ENCODE measurements around the gene CEP131. TPM values are rescaled to one million over a fixed set of nuclear protein-coding genes. Genes with fewer than 3 reads are reported as not detected.

CEP131 gene
- total RNA-seq, 2 donors from 2014 or later = 23.2 to 28.0 TPM

DNA sequence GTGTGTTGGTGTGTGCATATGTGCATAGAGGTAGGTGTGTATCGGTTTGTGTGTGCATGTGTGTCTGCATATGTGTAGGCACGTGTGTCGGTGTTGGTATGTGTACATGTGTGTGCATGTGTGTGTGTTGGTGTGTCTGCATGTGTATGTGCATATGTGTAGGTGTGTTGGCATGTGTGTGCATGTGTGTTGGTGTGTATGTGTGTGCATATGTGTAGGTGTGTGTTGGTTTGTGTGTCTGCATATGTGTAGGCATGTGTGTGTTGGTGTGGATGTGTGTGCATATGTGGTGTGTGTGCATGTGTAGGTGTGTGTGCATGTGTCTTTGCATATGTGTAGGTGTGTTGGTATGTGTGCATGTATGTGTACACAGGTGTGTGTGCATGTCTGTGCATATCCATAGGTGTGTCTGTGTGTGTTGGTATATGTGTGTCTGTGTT lies 52.9 kb downstream of the CEP131 start:
- H3K27ac Mint-ChIP-seq = no peak overlapping the region
- no peaks in the 10 kb centered on the region for H3K36me3 ChIP-seq (ENCODE audit: control insufficient read depth, insufficient read depth, low read length)
- H3K4me3 ChIP-seq (ENCODE audit: low read length) = no peak overlapping the region
- peaks cover 3% of the 10 kb centered on the region for H3K27me3 Mint-ChIP-seq (ENCODE audit: insufficient read depth)
- no peaks in the 10 kb centered on the region for H3K4me1 ChIP-seq (ENCODE audit: control insufficient read depth, insufficient read depth, low read length)
- no peaks in the 10 kb centered on the region for H3K36me3 Mint-ChIP-seq (ENCODE audit: low read depth)
- H3K4me3 Mint-ChIP-seq = no peak overlapping the region
- H3K9me3 ChIP-seq (ENCODE audit: control insufficient read depth, low read length) = no peaks in the 10 kb centered on the region
- H3K9me3 Mint-ChIP-seq = no peaks in the 10 kb centered on the region
- no peak overlapping the region for H3K27ac ChIP-seq (ENCODE audit: low read depth, low read length)
- TF ChIP-seq, protein P1, sequence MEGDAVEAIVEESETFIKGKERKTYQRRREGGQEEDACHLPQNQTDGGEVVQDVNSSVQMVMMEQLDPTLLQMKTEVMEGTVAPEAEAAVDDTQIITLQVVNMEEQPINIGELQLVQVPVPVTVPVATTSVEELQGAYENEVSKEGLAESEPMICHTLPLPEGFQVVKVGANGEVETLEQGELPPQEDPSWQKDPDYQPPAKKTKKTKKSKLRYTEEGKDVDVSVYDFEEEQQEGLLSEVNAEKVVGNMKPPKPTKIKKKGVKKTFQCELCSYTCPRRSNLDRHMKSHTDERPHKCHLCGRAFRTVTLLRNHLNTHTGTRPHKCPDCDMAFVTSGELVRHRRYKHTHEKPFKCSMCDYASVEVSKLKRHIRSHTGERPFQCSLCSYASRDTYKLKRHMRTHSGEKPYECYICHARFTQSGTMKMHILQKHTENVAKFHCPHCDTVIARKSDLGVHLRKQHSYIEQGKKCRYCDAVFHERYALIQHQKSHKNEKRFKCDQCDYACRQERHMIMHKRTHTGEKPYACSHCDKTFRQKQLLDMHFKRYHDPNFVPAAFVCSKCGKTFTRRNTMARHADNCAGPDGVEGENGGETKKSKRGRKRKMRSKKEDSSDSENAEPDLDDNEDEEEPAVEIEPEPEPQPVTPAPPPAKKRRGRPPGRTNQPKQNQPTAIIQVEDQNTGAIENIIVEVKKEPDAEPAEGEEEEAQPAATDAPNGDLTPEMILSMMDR (conservative IDR thresholded peaks at IDR 0.05) = no peak
- 85% methylated on average over 3 of the region's 3 CpGs; no CpG with 5 or more reads in 1 of the 2 experiments for WGBS, 2 experiments (ENCODE audit: insufficient coverage in 1 of 2, insufficient read length in 1 of 2)
- peaks cover 6% of the 10 kb centered on the region for H3K27me3 ChIP-seq (ENCODE audit: control insufficient read depth, insufficient read depth, low read length, poor library complexity, severe bottlenecking)
- no peak overlapping the region for H3K9ac ChIP-seq (ENCODE audit: extremely low read depth, low read length, poor library complexity, severe bottlenecking)
- DNase-seq = no peak
- no peaks in the 10 kb centered on the region for H3K4me1 Mint-ChIP-seq

DNA sequence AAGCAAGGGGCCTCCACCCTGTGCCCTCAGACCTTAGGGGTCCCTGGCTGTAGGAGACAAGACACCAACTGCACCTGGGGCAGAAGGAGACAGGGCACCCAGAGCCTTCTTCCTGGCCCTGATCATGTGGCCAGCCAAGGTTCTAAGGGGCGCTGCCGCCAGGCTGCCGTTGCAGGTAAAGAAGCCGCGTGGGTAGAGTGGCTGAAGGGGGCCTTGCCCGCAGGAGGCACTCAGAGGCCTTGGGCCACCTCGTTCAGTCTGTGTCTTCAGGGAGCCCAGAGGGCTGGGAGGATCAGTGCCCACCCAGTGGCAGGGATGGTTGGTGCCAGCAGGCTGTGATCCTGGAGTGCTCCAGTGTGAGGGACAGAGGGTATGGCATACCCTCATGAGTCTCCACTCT lies 55.1 kb downstream of the CEP131 start:
- H3K4me3 Mint-ChIP-seq = peak overlapping the region; percentile 25
- H3K27ac ChIP-seq (ENCODE audit: low read depth, low read length) = no peak overlapping the region
- WGBS, 2 experiments (ENCODE audit: insufficient coverage in 1 of 2, insufficient read length in 1 of 2) = 93 to 94% methylated on average over 7 of the region's 7 CpGs

GRCh38 chr17:81167194-81167524 lies 55.6 kb downstream of the CEP131 start:
- Mint-ChIP-seq H3K27ac (no peak overlapping the region), H3K36me3 (ENCODE audit: low read depth) (no peaks in the 10 kb centered on the region), H3K9me3 (no peaks in the 10 kb centered on the region), H3K4me1 (no peaks in the 10 kb centered on the region), H3K27me3 (ENCODE audit: insufficient read depth) (peaks cover 5% of the 10 kb centered on the region), H3K4me3 (peak overlapping the region; percentile 25)
- Histone ChIP-seq H3K27me3 (ENCODE audit: control insufficient read depth, insufficient read depth, low read length, poor library complexity, severe bottlenecking) (peaks cover 6% of the 10 kb centered on the region), H3K4me3 (ENCODE audit: low read length) (no peak overlapping the region), H3K4me1 (ENCODE audit: control insufficient read depth, insufficient read depth, low read length) (no peaks in the 10 kb centered on the region), H3K9me3 (ENCODE audit: control insufficient read depth, low read length) (no peaks in the 10 kb centered on the region), H3K36me3 (ENCODE audit: control insufficient read depth, insufficient read depth, low read length) (no peaks in the 10 kb centered on the region), H3K9ac (ENCODE audit: extremely low read depth, low read length, poor library complexity, severe bottlenecking) (no peak overlapping the region), H3K27ac (ENCODE audit: low read depth, low read length) (no peak overlapping the region)
- 94 to 100% methylated on average over 1 to 4 of the region's 4 CpGs for WGBS, 2 experiments (ENCODE audit: insufficient coverage in 1 of 2, insufficient read length in 1 of 2)
- TF ChIP-seq, protein P1 (conservative IDR thresholded peaks at IDR 0.05) = no peak
- no peak for DNase-seq

More for the DNA sequence above, 55.1 kb downstream of the CEP131 start:
- Mint-ChIP-seq H3K27ac (no peak overlapping the region), H3K36me3 (ENCODE audit: low read depth) (no peaks in the 10 kb centered on the region), H3K4me1 (no peaks in the 10 kb centered on the region), H3K27me3 (ENCODE audit: insufficient read depth) (peaks cover 5% of the 10 kb centered on the region), H3K9me3 (no peaks in the 10 kb centered on the region)
- no peaks in the 10 kb centered on the region for H3K4me1 ChIP-seq (ENCODE audit: control insufficient read depth, insufficient read depth, low read length)
- no peak for DNase-seq
- no peak overlapping the region for H3K4me3 ChIP-seq (ENCODE audit: low read length)
- no peaks in the 10 kb centered on the region for H3K9me3 ChIP-seq (ENCODE audit: control insufficient read depth, low read length)
- H3K9ac ChIP-seq (ENCODE audit: extremely low read depth, low read length, poor library complexity, severe bottlenecking) = no peak overlapping the region
- H3K36me3 ChIP-seq (ENCODE audit: control insufficient read depth, insufficient read depth, low read length) = no peaks in the 10 kb centered on the region
- peaks cover 6% of the 10 kb centered on the region for H3K27me3 ChIP-seq (ENCODE audit: control insufficient read depth, insufficient read depth, low read length, poor library complexity, severe bottlenecking)
- TF ChIP-seq, protein P1 (conservative IDR thresholded peaks at IDR 0.05) = no peak
